Stimulated activated CD8-positive, alpha-beta memory T cell treated with anti-CD3 and anti-CD28 coated beads, Interleukin-15, amount 100 ng/mL, for 1 hour (primary cell): ENCODE data around the gene OLIG3.

Experiments used
- DNase-seq: peaks from one replicate; pipeline ENCODE4 v3.0.0-alpha.2; 2020; ENCODE audit warnings: low read depth

The OLIG3 gene

GRCh38 chr6:137495703-137496336 is 1.6 kb upstream of the OLIG3 start:
- no peak for DNase-seq

- no peak for DNase-seq
Measured at GRCh38 chr6:137494988-137495702, 951 bp upstream of the OLIG3 start.

- no peak for DNase-seq
Measured at GRCh38 chr6:137493218-137494038, 766 bp downstream of the OLIG3 start.

GRCh38 chr6:137492289-137493217 is 1.6 kb downstream of the OLIG3 start:
- DNase-seq, result no peak

- no peak for DNase-seq
Measured at GRCh38 chr6:137491478-137491877, 2.7 kb downstream of the OLIG3 start.

GRCh38 chr6:137490961-137491360 is 3.2 kb downstream of the OLIG3 start:
- no peak for DNase-seq

- DNase-seq, result no peak
Measured at GRCh38 chr6:137490006-137490905, 3.9 kb downstream of the OLIG3 start.

- no peak for DNase-seq
Measured at GRCh38 chr6:137489046-137490005, 4.9 kb downstream of the OLIG3 start.

GRCh38 chr6:137488150-137489045 is 5.8 kb downstream of the OLIG3 start:
- no peak for DNase-seq

GRCh38 chr6:137487869-137488149 is 6.4 kb downstream of the OLIG3 start:
- DNase-seq, result no peak

GRCh38 chr6:137487181-137487868 is 6.9 kb downstream of the OLIG3 start:
- no peak for DNase-seq

- DNase-seq, result no peak
Measured at GRCh38 chr6:137486416-137486815, 7.8 kb downstream of the OLIG3 start.

GRCh38 chr6:137480431-137480830 is 13.8 kb downstream of the OLIG3 start:
- DNase-seq, result no peak

- no peak for DNase-seq
Measured at GRCh38 chr6:137475103-137475502, 19.1 kb downstream of the OLIG3 start.

GRCh38 chr6:137473598-137473997 is 20.6 kb downstream of the OLIG3 start:
- DNase-seq, result no peak

GRCh38 chr6:137472641-137473137 is 21.5 kb downstream of the OLIG3 start:
- DNase-seq, result no peak

GRCh38 chr6:137471986-137472385 is 22.2 kb downstream of the OLIG3 start:
- DNase-seq, result no peak

GRCh38 chr6:137471497-137471896 is 22.7 kb downstream of the OLIG3 start:
- DNase-seq, result no peak
